Activated CD4-positive, alpha-beta memory T cell treated with anti-CD3 and anti-CD28 coated beads, Interleukin-2, amount 10 ng/mL, durations not matched to agents 7 days and 5 days (primary cell): ENCODE results near the gene MESP1. TPM values are rescaled to one million over a fixed set of nuclear protein-coding genes. Genes with fewer than 3 reads are reported as not detected.
A peak's percentile ranks its signal among the peaks of the same experiment; 100 is the strongest.
"Not testable (repeated sequence)": the region's sequence is repeated elsewhere in the genome, so short reads cannot be mapped to it uniquely, and the experiment has no call there.

Source experiments
- CTCF ChIA-PET: fragments of 350-600 bp; sonication (Branson Sonifier 250); formaldehyde crosslinking; loops from one replicate; lab custom pipeline; 2021; ENCODE audit warnings: antibody characterized with exemption, inconsistent platforms; lab: Charles Lee
- POLR2A ChIA-PET: fragments of 350-600 bp; sonication (Branson Sonifier 250); formaldehyde crosslinking; loops from one replicate; lab custom pipeline; 2021; ENCODE audit warnings: antibody characterized with exemption; lab: Charles Lee
- DNase-seq: peaks from one replicate; pipeline ENCODE4 v3.0.0-alpha.2; 2020
- H3K27ac Mint-ChIP-seq: one replicate; pipeline ENCODE4 v1.8.0; 2021; ENCODE audit warnings: mild to moderate bottlenecking, mixed read lengths
- H3K27me3 Mint-ChIP-seq: one replicate; pipeline ENCODE4 v1.8.0; 2021; ENCODE audit warnings: mixed read lengths
- H3K36me3 Mint-ChIP-seq: one replicate; pipeline ENCODE4 v1.8.0; 2021; ENCODE audit warnings: low read depth, mixed read lengths
- H3K4me1 Mint-ChIP-seq: one replicate; pipeline ENCODE4 v1.8.0; 2021; ENCODE audit warnings: mixed read lengths
- H3K4me3 Mint-ChIP-seq: one replicate; pipeline ENCODE4 v1.8.0; 2021; ENCODE audit warnings: mild to moderate bottlenecking, mixed read lengths
- H3K9me3 Mint-ChIP-seq: one replicate; pipeline ENCODE4 v1.8.0; 2021; ENCODE audit warnings: mixed read lengths
- total RNA-seq, 2 experiments: library from RNA; stranded (reverse); gene quantifications; one replicate each; pipeline ENCODE4 v1.2.3, GENCODE V29; 2021

Gene MESP1
- total RNA-seq, 2 experiments from 2014 or later, result 3.2 to 3.5 TPM

- no peak overlapping the region for H3K27ac Mint-ChIP-seq
- H3K4me3 Mint-ChIP-seq, result no peak overlapping the region
- ChIA-PET CTCF (interaction anchor here (1.0 kb wide), 1 partner anchor 26 kb away, joined by 3 read pairs; no protein-coding TSS in a partner anchor), POLR2A (no interaction called here)
- H3K4me1 Mint-ChIP-seq, result peaks cover 18% of the 10 kb centered on the region
- no peak for DNase-seq
- peaks cover 4% of the 10 kb centered on the region for H3K9me3 Mint-ChIP-seq
- H3K27me3 Mint-ChIP-seq, result peaks cover 4% of the 10 kb centered on the region
- peaks cover 6% of the 10 kb centered on the region for H3K36me3 Mint-ChIP-seq
Observed at GRCh38 chr15:89785774-89786140, 34.7 kb upstream of the MESP1 start.

- Mint-ChIP-seq H3K36me3 (peaks cover 5% of the 10 kb centered on the region), H3K4me1 (peaks cover 24% of the 10 kb centered on the region), H3K9me3 (peaks cover 4% of the 10 kb centered on the region), H3K4me3 (no peak overlapping the region), H3K27ac (no peak overlapping the region), H3K27me3 (peaks cover 4% of the 10 kb centered on the region)
- DNase-seq, result no peak
- ChIA-PET POLR2A (no interaction called here), CTCF (interaction anchor here (1.0 kb wide), 1 partner anchor 25 kb away, joined by 3 read pairs; no protein-coding TSS in a partner anchor)
Observed at GRCh38 chr15:89785064-89785773, 34.2 kb upstream of the MESP1 start.

DNA sequence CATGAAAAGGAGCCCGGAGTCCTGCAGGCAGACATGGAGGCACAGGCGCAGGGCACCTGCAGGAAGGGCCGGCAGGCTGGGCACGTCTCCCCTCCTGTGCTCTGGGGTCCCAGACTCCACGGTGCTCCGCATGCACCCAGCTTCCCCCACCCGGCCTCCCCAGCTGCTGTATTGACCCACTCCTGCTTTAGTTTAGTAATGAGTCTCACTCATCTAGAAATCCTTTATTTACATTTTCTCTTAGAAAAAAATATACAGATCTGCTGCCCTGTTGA is 33.6 kb upstream of the MESP1 start:
- POLR2A ChIA-PET, result interaction anchor here (1.1 kb wide), 1 partner anchor 8 kb away, joined by 3 read pairs; no protein-coding TSS in a partner anchor
- DNase-seq, result no peak
- peaks cover 4% of the 10 kb centered on the region for H3K27me3 Mint-ChIP-seq
- peaks cover 25% of the 10 kb centered on the region for H3K4me1 Mint-ChIP-seq
- H3K9me3 Mint-ChIP-seq, result peaks cover 4% of the 10 kb centered on the region
- H3K27ac Mint-ChIP-seq, result no peak overlapping the region
- peaks cover 3% of the 10 kb centered on the region for H3K36me3 Mint-ChIP-seq
- no peak overlapping the region for H3K4me3 Mint-ChIP-seq
- CTCF ChIA-PET, result no interaction called here

- no peak for DNase-seq
- Mint-ChIP-seq H3K27me3 (peaks cover 4% of the 10 kb centered on the region), H3K4me3 (no peak overlapping the region), H3K4me1 (peaks cover 25% of the 10 kb centered on the region), H3K27ac (no peak overlapping the region), H3K36me3 (peaks cover 3% of the 10 kb centered on the region), H3K9me3 (peaks cover 4% of the 10 kb centered on the region)
- CTCF ChIA-PET, result interaction anchor here (1.2 kb wide), 2 partner anchors 11 to 91 kb away, joined by 4 read pairs; no protein-coding TSS in a partner anchor
- POLR2A ChIA-PET, result interaction anchor here (1.0 to 1.1 kb wide), 2 partner anchors 9 to 10 kb away, joined by 3 read pairs; no protein-coding TSS in a partner anchor
Observed at GRCh38 chr15:89783861-89784685, 33.0 kb upstream of the MESP1 start.

DNA sequence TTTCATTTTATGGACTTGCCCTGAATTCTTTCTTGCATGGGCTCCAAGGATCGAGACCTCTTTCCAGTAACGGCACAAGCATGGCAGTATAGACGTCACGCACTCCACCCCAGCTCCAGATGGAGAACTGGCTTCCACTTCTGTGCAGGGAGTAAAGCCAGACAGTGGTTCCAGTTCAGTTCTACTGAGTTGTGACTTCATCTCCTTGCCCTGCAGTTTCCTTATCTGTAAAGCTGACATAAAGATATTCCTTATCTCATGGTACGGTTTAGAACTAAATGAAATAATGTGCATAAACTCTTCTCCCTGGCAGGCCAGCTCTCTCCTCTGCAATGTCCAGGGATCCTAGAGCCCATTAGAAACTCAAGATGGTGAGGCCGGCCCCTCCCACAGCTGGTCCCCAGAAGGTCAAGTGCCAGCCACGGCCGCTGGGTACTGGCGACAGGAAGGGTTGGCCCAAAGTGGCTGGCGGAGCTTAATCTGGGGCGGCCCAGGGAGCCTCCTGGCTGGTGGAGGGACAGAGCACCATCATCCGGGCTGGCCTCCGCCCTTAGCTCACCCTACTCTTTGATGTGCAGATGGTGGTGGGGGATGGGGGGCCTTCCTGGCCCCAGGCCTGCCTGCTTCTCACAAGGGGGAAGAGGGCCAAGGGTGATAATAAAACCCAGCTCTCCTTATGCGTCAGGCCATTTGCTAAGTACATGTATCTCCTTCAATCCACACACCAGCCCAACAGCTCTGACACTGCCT is 32.2 kb upstream of the MESP1 start:
- DNase-seq, result no peak
- Mint-ChIP-seq H3K36me3 (peaks cover 3% of the 10 kb centered on the region), H3K4me3 (no peak overlapping the region), H3K27me3 (peaks cover 4% of the 10 kb centered on the region), H3K9me3 (peaks cover 4% of the 10 kb centered on the region), H3K4me1 (peaks cover 27% of the 10 kb centered on the region), H3K27ac (no peak overlapping the region)
- ChIA-PET POLR2A (interaction anchor here (1.0 to 1.1 kb wide), 2 partner anchors 9 to 10 kb away, joined by 3 read pairs; no protein-coding TSS in a partner anchor), CTCF (interaction anchor here (1.0 to 1.2 kb wide), 3 partner anchors 10 to 91 kb away, joined by 4 to 5 read pairs (median 4); no protein-coding TSS in a partner anchor)

DNA sequence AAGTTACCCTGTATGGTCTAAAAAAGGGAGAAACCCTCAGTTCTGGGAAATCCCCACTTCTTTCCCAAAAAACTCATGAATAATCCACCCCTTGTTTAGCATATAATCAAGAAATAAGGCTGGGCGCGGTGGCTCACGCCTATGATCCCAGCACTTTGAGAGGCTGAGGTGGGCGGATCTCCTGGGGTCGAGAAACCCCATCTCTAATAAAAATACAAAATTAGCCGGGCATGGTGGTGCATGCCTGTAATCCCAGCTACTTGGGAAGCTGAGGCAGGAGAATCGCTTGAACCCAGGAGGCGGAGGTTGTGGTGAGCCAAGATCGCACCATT is 31.5 kb upstream of the MESP1 start:
- H3K4me3 Mint-ChIP-seq, result not testable (repeated sequence)
- CTCF ChIA-PET, result interaction anchor here (1.0 kb wide), 1 partner anchor 21 kb away, joined by 5 read pairs; no protein-coding TSS in a partner anchor

DNA sequence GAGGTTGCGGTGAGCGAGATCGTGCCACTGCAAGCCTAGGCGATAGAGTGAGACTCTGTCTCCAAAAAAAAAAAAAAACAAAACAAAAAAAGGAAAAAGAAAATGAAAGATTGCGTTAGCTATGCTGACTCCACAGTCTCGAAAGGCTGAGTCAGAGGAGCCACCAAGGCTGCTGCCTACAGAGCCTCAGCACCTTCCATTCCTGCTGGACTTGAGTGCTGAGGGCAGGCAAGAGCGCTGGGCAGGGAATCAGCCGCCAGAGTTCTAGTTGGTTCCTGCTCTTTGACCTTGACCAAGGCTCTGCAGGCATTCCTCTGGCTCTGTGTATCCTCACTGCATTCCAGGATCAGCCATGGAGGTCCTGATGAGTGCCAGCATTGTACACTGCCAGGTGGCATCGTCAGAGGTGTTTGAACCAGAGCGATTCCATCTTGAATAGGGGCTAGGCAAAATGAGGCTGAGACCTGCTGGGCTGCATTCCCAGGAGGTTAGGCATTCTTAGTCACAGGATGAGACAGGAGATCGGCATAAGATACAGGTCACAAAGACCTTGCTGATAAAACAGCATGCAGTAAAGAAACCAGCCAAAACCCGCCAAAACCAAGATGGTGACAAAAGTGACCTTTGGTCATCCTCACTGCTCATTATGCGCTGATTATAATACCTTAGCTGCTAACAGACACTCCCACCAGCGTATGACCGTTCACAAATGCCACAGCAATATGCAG is 31.0 kb upstream of the MESP1 start:
- POLR2A ChIA-PET, result interaction anchor here (1.7 to 1.8 kb wide), 2 partner anchors 15 to 16 kb away, joined by 4 to 5 read pairs; no protein-coding TSS in a partner anchor
- DNase-seq, result peak; percentile 38
- H3K4me3 Mint-ChIP-seq, result no peak overlapping the region
- peaks cover 30% of the 10 kb centered on the region for H3K4me1 Mint-ChIP-seq
- CTCF ChIA-PET, result interaction anchor here (0.7 to 2.5 kb wide), 6 partner anchors 20 to 111 kb away, joined by 3 to 13 read pairs (median 5); no protein-coding TSS in a partner anchor
- no peaks in the 10 kb centered on the region for H3K9me3 Mint-ChIP-seq
- H3K27me3 Mint-ChIP-seq, result no peaks in the 10 kb centered on the region
- H3K36me3 Mint-ChIP-seq, result no peaks in the 10 kb centered on the region
- H3K27ac Mint-ChIP-seq, result no peak overlapping the region

More for the DNA sequence above, 31.5 kb upstream of the MESP1 start:
- H3K27me3 Mint-ChIP-seq, H3K9me3 Mint-ChIP-seq, DNase-seq, POLR2A ChIA-PET, H3K27ac Mint-ChIP-seq, H3K36me3 Mint-ChIP-seq: not testable (repeated sequence)
- H3K4me1 Mint-ChIP-seq, result peaks cover 27% of the 10 kb centered on the region

DNA sequence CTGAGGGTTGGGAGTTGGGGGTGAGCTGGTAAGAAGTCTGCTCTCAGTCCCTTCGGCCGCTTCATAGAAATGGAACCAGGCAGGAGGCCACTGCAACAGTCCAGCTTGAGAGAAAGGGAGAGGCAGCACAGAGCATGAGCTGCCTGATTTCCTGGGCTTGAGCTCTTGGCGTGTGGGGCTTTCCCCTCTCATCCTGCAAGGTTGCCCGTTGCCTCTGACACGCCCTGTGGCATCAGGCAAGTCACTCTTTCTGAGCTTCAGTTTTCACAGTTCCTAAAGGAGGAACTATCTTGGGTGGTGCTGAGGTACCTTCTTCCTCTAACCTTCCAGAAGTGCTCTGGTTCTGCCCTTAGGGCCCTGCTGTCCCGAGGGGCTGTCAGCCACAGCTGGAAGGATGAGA is 30.0 kb upstream of the MESP1 start:
- Mint-ChIP-seq H3K27me3 (no peaks in the 10 kb centered on the region), H3K27ac (peak overlapping the region; percentile 40), H3K36me3 (no peaks in the 10 kb centered on the region), H3K4me1 (peaks cover 31% of the 10 kb centered on the region), H3K4me3 (no peak overlapping the region), H3K9me3 (no peaks in the 10 kb centered on the region)
- ChIA-PET POLR2A (interaction anchor here (0.8 to 1.8 kb wide), 4 partner anchors 10 to 17 kb away, joined by 3 to 5 read pairs (median 4); no protein-coding TSS in a partner anchor), CTCF (interaction anchor here (0.7 to 2.5 kb wide), 7 partner anchors 19 to 112 kb away, joined by 3 to 13 read pairs (median 5); no protein-coding TSS in a partner anchor)
- DNase-seq, result peak; percentile 43

- peak overlapping the region; percentile 40 for H3K27ac Mint-ChIP-seq
- no peaks in the 10 kb centered on the region for H3K36me3 Mint-ChIP-seq
- peaks cover 1% of the 10 kb centered on the region for H3K27me3 Mint-ChIP-seq
- H3K9me3 Mint-ChIP-seq, result no peaks in the 10 kb centered on the region
- peaks cover 31% of the 10 kb centered on the region for H3K4me1 Mint-ChIP-seq
- ChIA-PET CTCF (interaction anchor here (0.8 to 2.5 kb wide), 5 partner anchors 20 to 109 kb away, joined by 3 to 13 read pairs (median 5); no protein-coding TSS in a partner anchor), POLR2A (interaction anchor here (0.8 to 1.8 kb wide), 4 partner anchors 11 to 18 kb away, joined by 3 to 5 read pairs (median 4); no protein-coding TSS in a partner anchor)
- no peak for DNase-seq
- no peak overlapping the region for H3K4me3 Mint-ChIP-seq
Observed at GRCh38 chr15:89780601-89781000, 29.6 kb upstream of the MESP1 start.

DNA sequence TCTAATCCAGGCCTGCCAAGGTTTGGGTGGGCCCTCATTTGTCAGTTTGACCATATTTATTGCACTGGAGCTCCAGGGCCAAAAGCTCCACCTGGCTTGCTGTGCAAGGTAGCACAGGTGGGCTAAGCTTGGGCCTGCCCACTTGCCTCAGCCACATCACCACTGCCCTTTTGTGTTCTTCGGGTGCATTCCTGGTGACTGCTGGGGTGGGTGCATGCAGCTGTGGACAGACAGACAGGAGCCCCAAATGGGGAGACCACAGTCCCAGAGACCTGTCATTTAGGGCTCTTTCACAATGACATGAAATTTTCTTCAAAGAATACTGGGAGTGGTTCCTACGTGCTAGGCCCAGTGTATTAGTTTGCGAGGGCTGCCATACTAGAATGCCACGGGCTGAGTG is 27.8 kb upstream of the MESP1 start:
- peaks cover 31% of the 10 kb centered on the region for H3K4me1 Mint-ChIP-seq
- ChIA-PET POLR2A (no interaction called here), CTCF (interaction anchor here (1.4 kb wide), 1 partner anchor 18 kb away, joined by 4 read pairs; no protein-coding TSS in a partner anchor)
- no peak overlapping the region for H3K27ac Mint-ChIP-seq
- H3K9me3 Mint-ChIP-seq, result no peaks in the 10 kb centered on the region
- no peaks in the 10 kb centered on the region for H3K36me3 Mint-ChIP-seq
- H3K27me3 Mint-ChIP-seq, result peaks cover 5% of the 10 kb centered on the region
- H3K4me3 Mint-ChIP-seq, result no peak overlapping the region
- no peak for DNase-seq

DNA sequence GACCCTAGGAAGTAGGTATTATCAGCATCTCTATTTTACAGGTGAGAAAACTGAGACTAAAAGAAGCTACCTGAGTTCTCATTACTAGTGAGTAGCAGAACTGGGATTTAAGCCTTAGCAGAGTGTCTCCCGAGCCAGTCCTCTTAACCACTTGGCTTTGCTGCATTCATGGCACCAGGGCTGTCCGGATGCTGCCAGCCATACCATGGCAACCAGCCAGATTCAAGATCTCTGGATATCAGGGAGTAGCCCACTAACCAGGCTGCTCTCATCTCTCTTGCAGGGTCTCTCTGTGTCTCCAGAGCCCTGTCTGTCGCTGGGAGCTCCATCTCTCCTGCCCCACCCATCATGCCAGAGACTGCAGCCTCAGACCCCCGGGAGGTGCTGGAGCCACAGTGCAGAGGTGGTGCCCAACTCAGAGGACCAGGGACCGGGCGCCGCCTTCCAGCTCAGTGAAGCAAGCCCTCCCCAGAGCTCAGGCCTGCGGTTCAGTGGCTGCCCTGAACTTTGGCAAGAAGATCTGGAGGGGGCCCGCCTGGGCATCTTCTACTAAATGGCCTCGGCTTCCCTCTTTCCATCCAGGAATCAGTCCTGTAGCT is 26.8 kb upstream of the MESP1 start:
- CTCF ChIA-PET, result interaction anchor here (0.9 to 1.4 kb wide), 3 partner anchors 17 to 97 kb away, joined by 3 to 4 read pairs (median 4); no protein-coding TSS in a partner anchor
- H3K9me3 Mint-ChIP-seq, result no peaks in the 10 kb centered on the region
- H3K4me3 Mint-ChIP-seq, result no peak overlapping the region
- no peaks in the 10 kb centered on the region for H3K36me3 Mint-ChIP-seq
- no peak for DNase-seq
- POLR2A ChIA-PET, result no interaction called here
- H3K4me1 Mint-ChIP-seq, result peaks cover 29% of the 10 kb centered on the region
- peaks cover 5% of the 10 kb centered on the region for H3K27me3 Mint-ChIP-seq
- H3K27ac Mint-ChIP-seq, result no peak overlapping the region
